OCI-LY3 (cell line): ENCODE measurements around the gene SLC20A1.

Experiments
- H2AFZ ChIP-seq: fragments of 200-600, 300-600 bp; shearing (Covaris generic); 2 replicates; pipeline ENCODE4 v1.6.0; 2014; ENCODE audit warnings: antibody characterized with exemption, low read depth, low read length
- H3K27ac ChIP-seq: fragments of 200-600, 300-600 bp; sonication (generic); 2 replicates; pipeline ENCODE4 v1.5.1; 2014; ENCODE audit warnings: mild to moderate bottlenecking, low read length, moderate library complexity, mixed read lengths
- H3K27me3 ChIP-seq: fragments of 200-600, 300-600 bp; sonication (generic); 2 replicates; pipeline ENCODE4 v1.6.1; 2014; ENCODE audit warnings: low read depth, low read length, mixed read lengths
- H3K36me3 ChIP-seq: fragments of 200-600, 300-600 bp; sonication (generic); replicated peaks from 2 replicates; pipeline ENCODE3; 2014; ENCODE audit warnings: low read depth, low read length, mixed read lengths
- H3K4me1 ChIP-seq: fragments of 300-600, 200-600 bp; sonication (generic); 2 replicates; pipeline ENCODE4 v1.6.1; 2014; ENCODE audit warnings: low read length, mixed read lengths
- H3K4me2 ChIP-seq: fragments of 200-600, 300-600 bp; sonication (generic); 2 replicates; pipeline ENCODE4 v1.6.1; 2014; ENCODE audit warnings: low read length, mixed read lengths
- H3K4me3 ChIP-seq: fragments of 300-600, 200-600 bp; sonication (generic); 2 replicates; pipeline ENCODE4 v1.5.1; 2014; ENCODE audit warnings: antibody characterized with exemption, mild to moderate bottlenecking, low read length, moderate library complexity
- H3K79me2 ChIP-seq: fragments of 300-600, 200-600 bp; shearing (Covaris generic); 2 replicates; pipeline ENCODE4 v1.6.1; 2014; ENCODE audit warnings: mild to moderate bottlenecking, low read length, mixed read lengths
- H3K9ac ChIP-seq: fragments of 300-600, 200-600 bp; shearing (Covaris generic); 2 replicates; pipeline ENCODE4 v1.6.0; 2014; ENCODE audit warnings: mild to moderate bottlenecking, low read length, moderate library complexity
- H3K9me3 ChIP-seq: fragments of 200-600, 300-600 bp; shearing (Covaris generic); 2 replicates; pipeline ENCODE4 v1.6.1; 2014; ENCODE audit warnings: low read length, mixed read lengths; ENCODE audit not compliant: insufficient read depth
- H4K20me1 ChIP-seq: fragments of 200-600, 300-600 bp; sonication (generic); 2 replicates; pipeline ENCODE4 v1.6.1; 2016; ENCODE audit warnings: low read length, mixed read lengths; ENCODE audit not compliant: insufficient read depth
- EZH2phosphoT487 ChIP-seq: fragments of 200-600 bp; shearing (Covaris generic); IDR thresholded peaks from 2 replicates; pipeline ENCODE4 v1.6.1; 2018; ENCODE audit warnings: antibody characterized with exemption, mixed run types, low read depth
- TF ChIP-seq, protein P1 (sequence below): fragments of 200-600, 300-600 bp; sonication (generic); IDR thresholded peaks from 2 replicates; pipeline ENCODE4 v1.5.1; 2014; ENCODE audit warnings: antibody characterized with exemption, low read length, low read depth

SLC20A1 gene

DNA sequence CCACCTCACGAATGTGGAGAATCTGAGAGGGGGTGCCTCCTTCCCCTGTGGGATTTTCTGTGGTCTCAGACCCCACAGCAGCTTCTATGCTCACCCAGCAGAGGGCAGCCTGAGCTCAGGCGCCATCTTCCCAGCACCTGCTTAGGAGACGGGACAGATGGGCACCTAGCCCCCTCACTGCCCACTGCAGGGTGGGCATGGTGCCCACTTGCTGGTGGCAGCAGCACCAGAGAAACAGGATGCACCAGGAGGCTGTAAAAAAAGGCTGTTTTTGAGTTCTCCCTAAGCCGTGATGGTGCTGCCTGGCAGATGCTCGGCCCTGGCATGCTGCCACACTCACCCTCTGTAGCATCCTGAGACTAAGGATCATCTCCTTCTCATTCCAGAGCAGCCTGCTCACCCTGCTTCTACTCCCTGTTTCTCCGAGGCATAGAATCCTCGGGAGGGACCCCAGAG is 19.1 kb upstream of the SLC20A1 start:
- H3K4me3 ChIP-seq = peak overlapping the region; percentile 71
- H3K9ac ChIP-seq = peak overlapping the region; percentile 43
- H3K36me3 ChIP-seq = no peaks in the 10 kb centered on the region
- TF ChIP-seq EZH2phosphoT487 = no peak
- TF ChIP-seq, protein P1, sequence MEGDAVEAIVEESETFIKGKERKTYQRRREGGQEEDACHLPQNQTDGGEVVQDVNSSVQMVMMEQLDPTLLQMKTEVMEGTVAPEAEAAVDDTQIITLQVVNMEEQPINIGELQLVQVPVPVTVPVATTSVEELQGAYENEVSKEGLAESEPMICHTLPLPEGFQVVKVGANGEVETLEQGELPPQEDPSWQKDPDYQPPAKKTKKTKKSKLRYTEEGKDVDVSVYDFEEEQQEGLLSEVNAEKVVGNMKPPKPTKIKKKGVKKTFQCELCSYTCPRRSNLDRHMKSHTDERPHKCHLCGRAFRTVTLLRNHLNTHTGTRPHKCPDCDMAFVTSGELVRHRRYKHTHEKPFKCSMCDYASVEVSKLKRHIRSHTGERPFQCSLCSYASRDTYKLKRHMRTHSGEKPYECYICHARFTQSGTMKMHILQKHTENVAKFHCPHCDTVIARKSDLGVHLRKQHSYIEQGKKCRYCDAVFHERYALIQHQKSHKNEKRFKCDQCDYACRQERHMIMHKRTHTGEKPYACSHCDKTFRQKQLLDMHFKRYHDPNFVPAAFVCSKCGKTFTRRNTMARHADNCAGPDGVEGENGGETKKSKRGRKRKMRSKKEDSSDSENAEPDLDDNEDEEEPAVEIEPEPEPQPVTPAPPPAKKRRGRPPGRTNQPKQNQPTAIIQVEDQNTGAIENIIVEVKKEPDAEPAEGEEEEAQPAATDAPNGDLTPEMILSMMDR = peak; percentile 98
- H4K20me1 ChIP-seq = no peaks in the 10 kb centered on the region
- H3K4me1 ChIP-seq = peaks cover 32% of the 10 kb centered on the region
- peak overlapping the region; percentile 55 for H2AFZ ChIP-seq
- no peaks in the 10 kb centered on the region for H3K9me3 ChIP-seq
- peak overlapping the region; percentile 90 for H3K4me2 ChIP-seq
- H3K27ac ChIP-seq = no peak overlapping the region
- no peaks in the 10 kb centered on the region for H3K79me2 ChIP-seq
- peaks cover 23% of the 10 kb centered on the region for H3K27me3 ChIP-seq

- no peaks in the 10 kb centered on the region for H3K9me3 ChIP-seq
- TF ChIP-seq, protein P1 = no peak
- no peak for TF ChIP-seq EZH2phosphoT487
- 0 out of 2 replicates have a peak overlapping the region, but pooled peaks have one; percentile 16 for H3K9ac ChIP-seq
- peaks cover 34% of the 10 kb centered on the region for H3K4me1 ChIP-seq
- H2AFZ ChIP-seq = peak overlapping the region; percentile 55
- H3K4me3 ChIP-seq = peak overlapping the region; percentile 71; the same call in 1 of the 2 replicates
- H3K27ac ChIP-seq = no peak overlapping the region
- no peaks in the 10 kb centered on the region for H3K79me2 ChIP-seq
- no peaks in the 10 kb centered on the region for H4K20me1 ChIP-seq
- no peaks in the 10 kb centered on the region for H3K36me3 ChIP-seq
- H3K4me2 ChIP-seq = peak overlapping the region; percentile 90
- peaks cover 27% of the 10 kb centered on the region for H3K27me3 ChIP-seq
Measured at GRCh38 chr2:112627060-112628040, 18.4 kb upstream of the SLC20A1 start.

- H3K36me3 ChIP-seq = no peaks in the 10 kb centered on the region
- H3K9me3 ChIP-seq = no peaks in the 10 kb centered on the region
- H4K20me1 ChIP-seq = no peaks in the 10 kb centered on the region
- no peak overlapping the region for H3K4me2 ChIP-seq
- TF ChIP-seq, protein P1 = no peak
- TF ChIP-seq EZH2phosphoT487 = no peak
- H3K79me2 ChIP-seq = no peaks in the 10 kb centered on the region
- H3K27me3 ChIP-seq = peaks cover 38% of the 10 kb centered on the region
- no peak overlapping the region for H3K9ac ChIP-seq
- H3K4me1 ChIP-seq = peaks cover 34% of the 10 kb centered on the region
- H2AFZ ChIP-seq = no peak overlapping the region
- no peak overlapping the region for H3K27ac ChIP-seq
- H3K4me3 ChIP-seq = no peak overlapping the region
Measured at GRCh38 chr2:112629224-112629623, 16.5 kb upstream of the SLC20A1 start.

DNA sequence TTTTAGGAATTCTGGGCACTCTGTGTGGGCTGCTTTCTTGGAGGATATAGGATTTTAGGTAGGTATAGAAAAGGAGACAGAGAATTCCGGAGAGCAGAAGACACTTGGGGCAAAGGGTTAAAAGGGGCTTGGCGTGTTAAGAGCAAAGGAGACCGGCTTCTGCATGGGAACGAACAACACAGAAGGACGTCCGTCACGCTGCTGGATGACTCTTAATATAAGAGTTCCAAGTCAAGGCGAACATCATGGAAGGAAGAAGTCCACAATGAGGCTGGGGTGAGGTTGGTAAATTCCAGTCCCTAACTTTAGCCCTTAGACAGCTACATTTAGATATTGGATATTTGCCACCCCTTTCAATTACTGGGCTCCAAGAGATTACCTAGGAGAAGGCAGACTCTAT is 15.9 kb upstream of the SLC20A1 start:
- H3K4me2 ChIP-seq = no peak overlapping the region
- no peak for TF ChIP-seq EZH2phosphoT487
- TF ChIP-seq, protein P1 = no peak

More for the DNA sequence above, 15.9 kb upstream of the SLC20A1 start:
- peaks cover 31% of the 10 kb centered on the region for H3K4me1 ChIP-seq
- no peak overlapping the region for H2AFZ ChIP-seq
- H3K9me3 ChIP-seq = no peaks in the 10 kb centered on the region
- H3K27me3 ChIP-seq = peaks cover 44% of the 10 kb centered on the region
- H3K79me2 ChIP-seq = no peaks in the 10 kb centered on the region
- H3K27ac ChIP-seq = no peak overlapping the region
- H3K36me3 ChIP-seq = no peaks in the 10 kb centered on the region
- H4K20me1 ChIP-seq = no peaks in the 10 kb centered on the region
- no peak overlapping the region for H3K4me3 ChIP-seq
- H3K9ac ChIP-seq = no peak overlapping the region
